ENCODE measurements around the gene BRIP1.

The BRIP1 gene

DNA sequence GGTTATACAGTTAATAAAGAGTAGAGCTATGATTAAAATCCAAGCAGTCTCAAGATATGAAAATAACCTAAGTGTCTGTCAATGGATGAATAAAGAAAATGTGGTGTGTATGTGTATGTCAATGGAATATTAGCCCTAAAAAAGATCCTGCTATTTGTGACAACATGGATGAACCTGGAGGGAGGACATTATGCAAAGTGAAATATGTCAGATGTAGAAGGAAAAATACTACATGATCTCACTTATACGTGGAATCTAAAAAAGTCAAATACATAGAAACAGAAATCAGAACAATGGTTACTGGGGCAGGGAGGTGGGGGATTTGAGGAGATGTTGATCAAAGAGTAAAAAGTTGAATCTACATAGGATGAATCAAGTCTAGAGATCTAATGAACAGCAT lies 20.4 kb downstream of the BRIP1 start:
- TF ChIP-seq FOXM1 (IDR thresholded peaks at IDR 0.05; ENCODE audit: borderline replicate concordance, low read depth) = no peak
- no peak for TF ChIP-seq RAD21 (IDR thresholded peaks at IDR 0.05; ENCODE audit: low read depth)
- TF ChIP-seq EP300 (IDR thresholded peaks at IDR 0.05; ENCODE audit: borderline replicate concordance) = no peak
- TF ChIP-seq YY1 (IDR thresholded peaks at IDR 0.05; ENCODE audit: low read depth) = no peak
- TF ChIP-seq TEAD4 (IDR thresholded peaks at IDR 0.05) = no peak
- no peak for TF ChIP-seq TCF12 (IDR thresholded peaks at IDR 0.05; ENCODE audit: low read depth)
- no peak for TF ChIP-seq CEBPB (IDR thresholded peaks at IDR 0.05)

- TF ChIP-seq EGR1 (IDR thresholded peaks at IDR 0.05) = no peak
- no peak for TF ChIP-seq YY1 (IDR thresholded peaks at IDR 0.05; ENCODE audit: low read depth)
- no peak for TF ChIP-seq NFIC (IDR thresholded peaks at IDR 0.05)
- TF ChIP-seq EP300 (IDR thresholded peaks at IDR 0.05; ENCODE audit: borderline replicate concordance) = no peak
- TF ChIP-seq CREB1 (IDR thresholded peaks at IDR 0.05; ENCODE audit: low read depth) = no peak
- no peak for TF ChIP-seq TCF12 (IDR thresholded peaks at IDR 0.05; ENCODE audit: low read depth)
- TF ChIP-seq ZBTB7A (IDR thresholded peaks at IDR 0.05; ENCODE audit: low read depth) = no peak
- no peak for TF ChIP-seq CEBPB (IDR thresholded peaks at IDR 0.05)
- no peak for TF ChIP-seq RAD21 (IDR thresholded peaks at IDR 0.05; ENCODE audit: low read depth)
- TF ChIP-seq TAF1 (IDR thresholded peaks at IDR 0.05; ENCODE audit: low read depth) = no peak
- TF ChIP-seq REST (IDR thresholded peaks at IDR 0.05; ENCODE audit: low read depth) = no peak
- TF ChIP-seq USF1 (IDR thresholded peaks at IDR 0.05) = no peak
- no peak for TF ChIP-seq TEAD4 (IDR thresholded peaks at IDR 0.05)
- TF ChIP-seq, protein P1, sequence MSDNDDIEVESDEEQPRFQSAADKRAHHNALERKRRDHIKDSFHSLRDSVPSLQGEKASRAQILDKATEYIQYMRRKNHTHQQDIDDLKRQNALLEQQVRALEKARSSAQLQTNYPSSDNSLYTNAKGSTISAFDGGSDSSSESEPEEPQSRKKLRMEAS (IDR thresholded peaks at IDR 0.05) = no peak
- no peak for TF ChIP-seq FOXM1 (IDR thresholded peaks at IDR 0.05; ENCODE audit: borderline replicate concordance, low read depth)
Observed at GRCh38 chr17:61839300-61839786, 24.0 kb downstream of the BRIP1 start.

DNA sequence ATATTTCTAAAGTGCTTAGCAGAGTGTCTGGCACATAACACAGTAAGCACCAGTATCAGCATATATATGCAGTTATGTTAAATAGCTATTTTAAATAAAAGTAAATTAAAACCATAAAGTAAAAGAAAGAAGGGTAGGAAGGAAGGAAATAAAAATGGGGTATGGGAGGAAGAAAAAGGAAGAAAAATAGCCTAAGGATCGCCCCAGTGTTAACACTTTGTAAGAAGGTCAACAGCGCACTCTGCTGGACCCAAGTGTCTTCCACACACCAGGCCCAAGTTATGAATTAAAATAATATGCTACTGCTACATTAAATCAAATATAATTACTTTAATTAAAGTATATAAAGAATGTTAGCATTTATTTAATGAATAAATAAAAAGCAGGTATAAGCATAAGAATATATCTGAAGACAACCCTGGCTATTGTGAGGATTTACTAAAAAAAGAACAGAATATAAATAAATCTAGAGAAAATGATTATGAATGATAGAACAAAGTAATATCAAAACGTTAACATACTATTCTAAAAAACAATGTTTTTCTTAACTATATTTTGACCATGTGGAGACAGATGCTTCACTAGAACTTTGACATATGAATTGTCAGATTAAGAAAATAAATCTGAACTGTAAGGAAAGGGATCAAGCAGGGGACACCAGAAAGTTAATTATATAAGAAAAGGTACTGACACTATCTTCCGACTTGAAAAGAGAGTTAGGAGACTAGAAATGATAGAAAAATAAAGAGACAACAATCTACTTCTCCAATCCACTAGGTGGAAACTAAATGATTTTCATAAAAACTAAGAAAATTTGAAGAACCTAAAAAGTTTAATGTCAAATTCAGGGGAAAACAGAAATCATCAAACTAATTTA lies 25.9 kb downstream of the BRIP1 start:
- TF ChIP-seq EP300 (IDR thresholded peaks at IDR 0.05; ENCODE audit: borderline replicate concordance) (no peak), RAD21 (IDR thresholded peaks at IDR 0.05; ENCODE audit: low read depth) (peak; percentile 74)
- TF ChIP-seq, protein P1 (IDR thresholded peaks at IDR 0.05) = no peak

DNA sequence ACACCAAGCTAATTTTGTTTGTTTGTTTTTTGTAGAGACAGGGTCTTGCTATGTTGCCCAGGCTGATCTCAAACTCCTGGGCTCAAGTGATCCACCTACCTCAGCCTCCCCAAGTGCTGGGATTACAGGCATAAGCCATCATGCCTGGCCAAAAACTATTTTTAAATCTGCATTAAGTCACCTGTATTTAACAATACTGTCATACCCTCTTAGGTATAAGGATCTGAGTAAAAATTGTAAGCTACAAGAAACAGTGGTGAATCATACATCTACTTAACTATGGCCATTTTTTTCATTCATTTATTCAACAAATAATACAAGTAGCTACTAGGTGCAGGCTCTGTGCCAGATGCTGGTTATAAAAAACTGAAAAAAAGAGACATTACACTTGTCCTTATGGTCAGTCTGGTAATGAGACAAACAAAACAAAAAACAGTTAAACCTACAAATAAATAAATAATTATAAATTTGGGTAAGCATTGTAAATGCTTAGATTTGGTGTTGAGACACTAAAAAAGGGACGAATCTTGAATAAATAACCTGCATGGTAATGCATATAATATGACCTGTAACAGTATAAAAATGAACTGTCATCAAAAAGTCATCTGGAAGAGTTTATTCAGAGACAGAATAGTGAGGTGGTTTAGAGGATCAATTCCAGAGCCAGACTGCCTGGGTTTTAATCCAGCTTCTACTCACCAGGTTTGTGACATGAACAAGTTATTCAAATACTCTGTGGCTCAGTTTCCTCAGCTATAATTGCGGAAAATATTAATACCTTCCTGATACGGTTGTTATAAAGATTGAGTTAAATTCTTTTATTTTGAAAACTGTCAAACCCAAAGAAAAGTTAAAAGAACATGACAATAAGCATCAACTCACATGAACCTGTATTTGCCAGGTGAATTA lies 26.8 kb downstream of the BRIP1 start:
- TF ChIP-seq USF1 (IDR thresholded peaks at IDR 0.05) = no peak
- TF ChIP-seq NFIC (IDR thresholded peaks at IDR 0.05) = no peak
- TF ChIP-seq CEBPB (IDR thresholded peaks at IDR 0.05) = no peak
- TF ChIP-seq REST (IDR thresholded peaks at IDR 0.05; ENCODE audit: low read depth) = no peak
- no peak for TF ChIP-seq YY1 (IDR thresholded peaks at IDR 0.05; ENCODE audit: low read depth)
- TF ChIP-seq TAF1 (IDR thresholded peaks at IDR 0.05; ENCODE audit: low read depth) = no peak
- TF ChIP-seq, protein P1 (IDR thresholded peaks at IDR 0.05) = no peak
- no peak for TF ChIP-seq CREB1 (IDR thresholded peaks at IDR 0.05; ENCODE audit: low read depth)
- TF ChIP-seq RAD21 (IDR thresholded peaks at IDR 0.05; ENCODE audit: low read depth) = no peak
- no peak for TF ChIP-seq EP300 (IDR thresholded peaks at IDR 0.05; ENCODE audit: borderline replicate concordance)
- no peak for TF ChIP-seq ZBTB7A (IDR thresholded peaks at IDR 0.05; ENCODE audit: low read depth)
- no peak for TF ChIP-seq TEAD4 (IDR thresholded peaks at IDR 0.05)
- TF ChIP-seq EGR1 (IDR thresholded peaks at IDR 0.05) = no peak
- TF ChIP-seq TCF12 (IDR thresholded peaks at IDR 0.05; ENCODE audit: low read depth) = no peak

DNA sequence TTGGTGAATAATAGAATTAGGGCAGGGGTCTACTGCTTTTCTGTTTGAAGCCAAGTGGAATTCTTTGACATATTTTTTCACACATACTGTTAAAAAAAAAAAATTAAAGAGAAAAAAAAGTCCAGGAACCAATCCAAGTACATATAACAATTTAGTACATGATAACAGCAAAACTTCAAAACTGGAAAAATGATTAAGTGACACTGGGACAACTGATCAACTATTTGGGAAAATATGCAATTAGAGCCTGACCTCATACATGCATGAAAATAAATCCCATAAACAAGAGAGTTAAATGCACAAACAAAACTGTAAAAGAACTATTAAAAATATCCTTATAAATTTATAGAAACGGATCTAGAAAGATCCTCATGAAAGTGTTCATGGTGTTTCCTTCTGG lies 27.7 kb downstream of the BRIP1 start:
- TF ChIP-seq NFIC (IDR thresholded peaks at IDR 0.05) (no peak), EGR1 (IDR thresholded peaks at IDR 0.05) (no peak), TAF1 (IDR thresholded peaks at IDR 0.05; ENCODE audit: low read depth) (no peak), CREB1 (IDR thresholded peaks at IDR 0.05; ENCODE audit: low read depth) (no peak), EP300 (IDR thresholded peaks at IDR 0.05; ENCODE audit: borderline replicate concordance) (no peak), FOXM1 (IDR thresholded peaks at IDR 0.05; ENCODE audit: borderline replicate concordance, low read depth) (no peak), YY1 (IDR thresholded peaks at IDR 0.05; ENCODE audit: low read depth) (no peak), USF1 (IDR thresholded peaks at IDR 0.05) (no peak), ZBTB7A (IDR thresholded peaks at IDR 0.05; ENCODE audit: low read depth) (no peak), REST (IDR thresholded peaks at IDR 0.05; ENCODE audit: low read depth) (no peak)
- TF ChIP-seq, protein P1 (IDR thresholded peaks at IDR 0.05) = no peak
